Activated CD8-positive, alpha-beta memory T cell treated with anti-CD3 and anti-CD28 coated beads for 4 hours (primary cell): Measurements from ENCODE around the gene NPTN.
A peak's percentile ranks its signal among the peaks of the same experiment; 100 is the strongest.
"Not testable (repeated sequence)": the region's sequence is repeated elsewhere in the genome, so short reads cannot be mapped to it uniquely, and the experiment has no call there.

Experiments used
- DNase-seq, 2 donors: peaks; one replicate each; pipeline ENCODE4 v3.0.0-alpha.2; 2020; ENCODE audit warnings: low read depth in 2 of 2

Gene NPTN

DNA sequence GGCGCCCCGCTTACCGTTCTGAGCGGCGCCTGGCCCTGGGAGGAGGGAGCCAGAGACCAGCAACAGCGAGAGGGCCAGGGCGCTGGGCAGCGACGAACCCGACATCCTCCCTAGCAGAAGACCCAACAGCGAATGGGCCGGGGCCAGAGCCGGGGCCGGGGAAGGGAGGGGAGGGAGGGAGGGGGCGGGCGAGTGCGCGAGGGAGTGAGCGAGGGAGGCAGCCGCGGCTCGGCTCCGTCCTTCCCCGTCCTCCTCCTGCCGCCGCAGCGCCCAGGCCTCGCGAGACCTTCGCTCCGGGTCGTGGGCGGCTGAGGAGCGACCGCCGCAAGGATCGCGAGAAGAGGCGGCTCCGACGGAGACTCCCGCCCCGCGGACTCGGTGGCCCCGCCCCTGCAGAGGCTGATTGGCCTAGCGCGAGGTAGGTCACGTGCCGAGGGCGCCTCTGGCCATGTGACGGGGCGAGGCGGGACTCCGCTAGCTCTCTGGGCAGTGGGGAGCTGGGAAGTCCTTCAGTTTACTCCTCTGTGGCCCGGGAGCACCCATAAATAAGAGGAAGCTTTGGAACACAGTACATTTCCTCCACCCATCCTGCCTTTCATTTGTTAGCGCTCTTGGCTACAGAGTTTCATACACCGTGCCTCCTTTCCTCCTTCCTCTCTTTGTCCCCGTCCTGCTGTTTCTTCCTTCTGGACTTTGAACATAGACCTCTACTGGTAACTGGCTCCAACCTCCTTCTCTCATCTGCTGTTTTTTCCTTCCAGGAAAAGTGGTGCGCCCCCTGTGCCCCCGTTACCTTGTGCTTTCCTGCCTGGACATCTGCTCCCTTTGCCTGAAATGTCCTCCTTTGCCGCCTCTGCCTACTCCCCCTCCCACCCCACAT lies at the start of gene NPTN:
TSS of gene NPTN (minus strand) at position 279 of the 880 bp plus-strand sequence. CDS start at position 105, 174 bp downstream.
- DNase-seq: peak; percentile 96 to 98

DNA sequence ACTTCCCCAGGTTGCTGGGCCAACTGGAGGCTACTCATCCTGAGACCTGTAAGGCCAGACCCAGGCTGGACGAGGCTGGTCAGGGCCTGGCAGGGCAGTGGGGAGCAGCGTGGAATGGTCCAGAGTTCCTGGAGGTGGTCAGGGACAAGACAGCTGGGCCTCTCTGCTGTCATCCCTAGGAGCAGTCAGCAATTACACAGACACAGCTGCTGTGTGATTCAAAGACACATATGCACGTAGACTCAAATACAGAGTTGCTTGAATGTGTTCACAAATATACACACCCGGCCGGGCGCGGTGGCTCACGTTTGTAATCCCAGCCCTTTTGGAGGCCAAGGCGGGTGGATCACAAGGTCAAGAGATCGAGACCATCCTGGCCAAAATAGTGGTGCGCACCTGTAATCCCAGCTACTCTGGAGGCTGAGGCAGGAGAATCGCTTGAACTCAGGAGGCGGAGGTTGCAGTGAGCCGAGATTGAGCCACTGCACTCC lies 49.5 kb upstream of the NPTN start:
- no peak for DNase-seq

DNA sequence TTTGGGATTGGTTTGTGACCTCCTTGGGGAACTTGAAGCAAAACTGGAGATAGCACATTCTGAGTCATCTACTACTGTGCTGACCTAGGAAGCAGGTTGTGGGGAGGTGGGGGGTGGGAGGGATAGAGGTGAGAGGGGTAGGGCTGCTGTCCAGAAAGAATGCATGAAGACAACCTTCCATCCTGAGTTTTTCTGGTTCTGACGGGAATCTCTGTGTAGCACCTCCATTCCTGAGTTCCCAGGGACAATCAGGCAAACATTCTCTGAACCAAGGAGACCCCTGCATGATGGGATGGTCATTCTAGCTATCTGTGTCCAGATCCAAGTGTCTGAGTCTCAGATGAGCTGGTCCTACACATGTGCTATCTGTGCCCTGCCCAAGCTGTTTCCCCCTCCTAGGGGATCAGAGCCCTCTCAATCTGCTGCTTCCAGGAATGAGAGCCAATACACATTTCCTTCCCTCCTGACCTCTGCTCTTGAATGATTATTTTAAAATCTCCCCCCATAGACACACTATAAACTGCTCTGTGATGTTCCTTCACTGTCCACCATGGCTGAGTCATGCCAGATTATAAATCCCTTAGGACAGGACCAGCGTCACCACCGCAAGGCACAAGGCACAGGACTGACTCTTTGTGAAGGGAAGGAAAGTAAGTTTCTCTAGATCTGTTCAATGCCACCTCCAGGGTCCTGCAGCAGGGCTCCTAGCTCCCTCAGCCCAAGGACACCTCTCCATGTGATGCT lies 48.8 kb upstream of the NPTN start:
- DNase-seq: no peak

DNA sequence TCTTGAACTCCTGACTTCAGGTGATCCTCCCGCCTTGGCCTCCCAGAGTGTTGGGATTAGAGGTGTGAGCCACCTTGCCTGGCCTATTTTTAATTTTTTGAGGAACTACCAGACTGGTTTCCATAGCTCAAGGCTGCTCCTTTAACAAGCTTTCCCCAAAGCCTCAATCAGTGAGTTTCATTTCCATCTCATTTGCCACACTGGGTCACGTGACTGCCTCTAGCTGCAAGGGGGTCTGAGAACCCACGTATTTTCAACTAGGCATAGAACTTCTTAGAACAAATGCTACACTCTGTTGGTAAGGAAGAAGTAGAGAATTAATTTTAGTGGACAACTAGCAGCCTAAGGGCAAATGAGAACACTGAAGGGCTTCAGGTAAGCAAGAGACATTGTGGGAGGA lies 47.9 kb upstream of the NPTN start:
- no peak for DNase-seq

DNA sequence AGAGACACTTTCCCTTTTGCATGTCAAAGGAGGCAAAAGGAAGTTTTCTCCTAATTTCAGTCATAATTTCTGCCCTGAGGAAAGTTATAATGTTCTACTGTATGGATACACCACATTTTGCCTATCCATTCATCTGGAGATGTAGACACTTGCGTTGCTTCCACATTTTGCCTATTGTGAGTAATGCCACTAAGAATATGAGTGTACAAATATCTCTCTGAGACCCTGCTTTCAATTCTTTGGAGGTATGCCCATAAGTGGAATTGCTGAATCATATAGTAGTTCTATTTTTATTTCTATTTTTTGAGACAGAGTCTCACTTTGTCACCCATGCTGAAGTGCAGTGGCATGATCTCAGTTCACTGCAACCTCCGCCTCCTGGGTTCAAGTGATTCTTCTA lies 47.4 kb upstream of the NPTN start:
- DNase-seq: no peak

DNA sequence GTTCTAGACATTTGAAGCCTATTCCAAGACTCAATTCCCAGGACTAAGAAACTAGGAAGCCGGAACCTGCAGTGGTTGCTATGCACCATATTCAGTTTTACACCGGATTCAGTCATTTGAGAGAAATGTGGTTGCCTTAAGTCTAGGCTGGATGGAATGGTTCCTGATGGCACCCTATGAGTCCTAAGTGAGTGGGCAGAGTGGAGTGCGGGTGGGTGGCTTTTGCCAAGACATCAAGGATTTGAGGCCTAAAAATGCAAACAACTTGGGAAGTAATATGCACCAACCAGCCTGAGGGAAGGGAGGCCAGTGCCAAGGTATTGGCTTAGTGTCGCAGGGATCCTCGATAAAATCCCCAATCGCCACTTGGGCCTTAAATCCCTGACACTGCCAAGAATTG lies 46.8 kb upstream of the NPTN start:
- no peak for DNase-seq

DNA sequence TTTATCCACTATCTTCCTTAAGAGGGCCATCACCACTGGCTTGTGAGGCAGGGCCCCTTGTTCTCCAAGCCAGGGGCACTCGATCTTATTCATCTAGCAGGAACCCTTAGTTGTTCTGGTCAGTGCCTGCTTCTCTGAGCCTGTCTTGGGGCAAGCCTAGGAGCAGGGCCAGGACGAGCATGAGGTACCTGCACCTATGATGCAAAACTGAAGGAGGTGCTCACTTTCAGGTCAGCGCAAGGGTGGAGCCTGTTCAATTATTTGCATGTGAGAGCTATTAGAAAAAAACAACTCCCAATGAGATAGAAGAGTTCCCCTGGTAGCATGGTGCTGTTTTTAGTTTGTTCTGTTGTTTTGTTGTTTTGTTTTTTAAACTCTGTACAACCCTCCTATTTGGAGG lies 46.0 kb upstream of the NPTN start:
- no peak for DNase-seq

DNA sequence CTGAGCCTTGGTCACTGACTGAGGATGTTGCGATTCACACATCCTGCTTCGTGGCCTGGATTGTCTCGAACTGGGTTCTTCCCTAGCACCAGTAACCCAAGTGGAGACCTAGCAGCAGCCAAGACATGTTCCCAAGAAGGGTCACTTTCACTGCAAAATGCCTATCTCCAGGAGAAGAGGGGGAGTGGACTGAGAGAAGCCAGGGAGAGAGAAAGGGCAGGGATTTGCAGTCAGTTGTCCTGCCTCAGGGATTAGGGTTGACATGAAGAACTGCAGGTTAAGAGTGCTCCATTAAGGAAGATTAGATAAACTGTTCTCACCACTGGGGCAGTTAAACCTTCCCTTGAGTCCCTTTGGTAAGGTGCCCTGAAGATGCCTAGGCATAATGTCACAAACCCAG lies 45.3 kb upstream of the NPTN start:
- DNase-seq: no peak

DNA sequence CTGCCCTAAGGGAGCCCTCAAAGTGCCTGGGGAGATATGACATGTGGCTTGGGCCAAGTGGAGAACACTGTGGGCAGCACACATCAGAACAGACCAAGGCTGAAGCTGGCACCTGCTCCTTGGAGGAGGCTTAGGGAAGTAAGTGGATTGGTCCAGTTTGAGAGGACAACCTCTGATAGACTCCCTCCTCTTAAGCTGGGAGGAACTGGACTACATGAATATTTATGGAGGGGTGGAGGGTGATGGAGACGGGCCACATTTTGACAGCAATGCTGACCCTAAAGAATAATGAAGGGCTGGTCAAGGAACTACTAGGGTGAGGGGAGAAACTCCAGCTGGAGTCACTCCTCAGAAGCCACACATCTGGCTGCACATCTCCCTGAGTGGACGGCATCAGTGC lies 44.5 kb upstream of the NPTN start:
- no peak for DNase-seq

DNA sequence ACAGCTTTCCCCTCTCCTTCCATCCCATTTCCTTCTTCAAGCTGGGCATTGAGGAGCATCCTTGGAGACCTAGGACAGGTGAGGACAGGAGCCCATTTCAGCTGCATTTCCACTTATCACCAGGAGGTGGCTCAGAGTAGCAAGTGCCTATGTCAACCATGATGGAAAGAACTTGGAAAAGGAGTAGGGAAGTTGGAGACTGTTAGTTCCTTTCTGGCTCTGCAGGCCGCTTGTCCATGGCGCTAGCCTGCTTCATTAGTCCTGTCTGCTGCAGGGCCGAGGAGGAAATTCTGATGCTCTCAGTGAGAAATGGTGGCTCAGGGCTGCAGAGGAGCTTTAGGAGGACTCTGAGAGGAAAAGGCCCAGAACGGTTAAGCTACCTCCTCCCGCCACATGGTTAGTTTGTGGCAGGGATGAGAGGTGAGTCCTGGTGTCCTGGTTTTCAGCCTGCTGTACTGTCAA lies 44.0 kb upstream of the NPTN start:
- DNase-seq: peak; percentile 17 to 19

DNA sequence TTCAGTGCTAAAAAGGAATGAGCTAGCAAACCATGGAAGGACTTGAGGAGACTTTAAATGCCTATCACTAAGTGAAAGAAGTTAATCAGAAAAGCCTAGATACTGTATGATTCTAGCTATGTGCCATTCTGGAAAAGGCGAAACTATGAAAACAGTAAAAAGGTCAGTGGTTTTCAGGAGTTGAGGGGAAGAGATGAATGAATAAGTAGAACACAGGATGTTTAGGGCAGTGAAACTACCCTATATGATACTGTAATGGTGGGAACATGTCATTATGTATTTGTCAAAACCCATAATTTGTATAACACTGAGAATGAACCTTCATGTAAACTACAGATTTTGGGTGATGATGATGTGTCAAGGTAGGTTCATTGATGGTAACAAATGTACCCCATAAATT lies 41.4 kb upstream of the NPTN start:
- DNase-seq: no peak

DNA sequence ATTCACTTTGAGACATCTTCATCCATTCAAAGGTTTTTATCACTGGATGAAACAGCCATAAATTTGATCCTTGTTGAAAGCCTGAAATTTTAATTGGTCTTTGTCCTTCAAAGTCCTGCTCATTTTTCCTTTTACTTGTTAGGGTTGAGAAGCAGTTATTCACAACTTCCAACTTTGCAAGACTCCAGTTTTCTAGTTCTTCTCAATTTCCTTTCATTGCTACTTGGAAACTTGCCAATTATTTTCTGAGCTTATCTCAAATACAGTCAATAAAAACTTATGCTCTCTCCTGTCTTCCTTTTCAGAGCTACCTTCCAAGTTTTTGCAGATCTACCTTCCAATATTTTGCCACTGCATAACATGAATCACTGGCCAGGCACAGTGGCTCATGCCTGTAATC lies 27.3 kb upstream of the NPTN start:
- no peak for DNase-seq

DNA sequence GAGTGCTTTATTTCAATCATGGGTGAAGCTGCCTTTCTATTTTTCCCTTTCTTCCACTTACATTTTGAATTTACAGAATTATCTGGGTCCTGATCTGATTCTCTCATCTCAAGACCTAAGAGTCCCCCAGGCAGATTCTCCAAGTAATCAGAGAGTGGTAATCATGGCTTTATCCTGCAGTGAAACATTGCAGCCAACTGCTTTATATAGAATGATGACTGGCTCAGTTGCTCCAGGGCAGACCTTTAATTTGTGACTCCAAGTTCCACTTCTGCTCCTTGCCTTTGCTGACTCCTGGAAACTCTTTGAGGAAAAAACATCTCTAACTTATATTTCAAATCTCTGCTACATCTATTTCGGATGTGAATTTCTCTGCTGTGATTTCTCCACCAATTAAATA lies 25.5 kb upstream of the NPTN start:
- no peak for DNase-seq

DNA sequence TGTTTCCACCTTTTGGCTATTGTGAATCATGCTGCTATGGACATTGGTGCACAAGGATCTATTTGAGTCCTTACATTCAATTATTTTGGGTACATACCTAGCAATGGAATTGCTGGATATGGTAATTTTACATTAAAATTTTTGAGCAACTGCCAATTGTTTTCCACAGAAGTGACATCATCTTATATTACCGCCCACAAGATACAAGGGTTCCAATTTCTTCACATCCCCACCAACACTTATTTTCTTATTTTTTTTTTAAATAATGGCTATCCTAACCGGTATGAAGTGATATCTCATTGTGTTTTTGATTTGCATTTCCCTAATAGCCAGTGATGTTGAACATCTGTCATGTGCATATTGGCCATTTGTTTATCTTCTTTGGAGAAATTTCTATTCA lies 22.5 kb upstream of the NPTN start:
- no peak for DNase-seq

DNA sequence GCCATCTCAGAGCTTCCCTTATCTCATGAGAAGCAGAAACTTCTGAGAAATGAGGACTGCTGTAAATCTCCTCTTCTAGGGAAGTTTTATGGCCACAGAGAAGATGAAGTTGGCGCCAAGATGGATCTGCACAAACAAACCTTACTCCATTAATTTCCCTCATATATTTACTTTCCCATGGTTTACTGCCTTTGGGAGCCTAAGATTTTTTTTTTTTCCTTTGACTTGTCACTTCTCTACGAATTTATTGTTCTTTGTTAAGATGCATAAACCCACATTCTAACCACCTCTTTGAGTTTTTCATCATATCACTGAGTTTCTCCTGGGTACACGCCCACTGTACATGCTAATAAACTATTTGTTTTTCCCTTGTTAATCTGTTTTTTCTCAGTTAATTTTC lies 21.5 kb upstream of the NPTN start:
- DNase-seq: no peak

DNA sequence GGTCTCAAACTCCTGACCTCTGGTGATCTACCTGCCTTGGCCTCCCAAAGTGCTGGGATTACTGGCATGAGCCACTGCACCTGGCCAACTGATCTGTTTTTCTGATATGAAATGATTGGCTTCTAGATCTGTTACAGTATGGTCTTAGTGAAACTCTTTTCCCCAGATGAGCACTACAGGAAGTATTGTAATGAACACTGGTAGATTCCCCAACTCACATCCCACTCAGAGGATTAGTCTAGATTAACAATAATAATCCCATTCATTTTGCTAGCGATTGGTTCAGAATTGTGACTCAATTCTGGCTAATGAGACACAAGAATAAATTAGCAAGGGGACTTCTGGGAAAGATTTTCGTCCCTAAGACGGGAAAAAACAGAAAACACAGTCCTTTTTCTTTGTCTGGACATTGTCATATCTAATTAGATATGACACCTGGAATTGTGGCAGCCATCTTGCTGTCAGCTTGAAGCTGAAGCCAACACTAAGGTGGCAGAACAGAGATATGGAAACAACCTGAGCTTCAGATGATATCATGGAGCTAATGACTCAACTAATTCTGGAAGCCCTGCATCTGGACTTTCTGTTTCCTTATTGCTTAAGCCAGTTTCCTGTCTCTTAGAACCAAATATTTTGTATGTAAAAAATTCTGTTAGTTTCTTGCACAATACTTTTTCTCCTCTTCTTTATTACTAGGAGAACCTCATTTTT lies 17.4 kb upstream of the NPTN start:
- DNase-seq: no peak

DNA sequence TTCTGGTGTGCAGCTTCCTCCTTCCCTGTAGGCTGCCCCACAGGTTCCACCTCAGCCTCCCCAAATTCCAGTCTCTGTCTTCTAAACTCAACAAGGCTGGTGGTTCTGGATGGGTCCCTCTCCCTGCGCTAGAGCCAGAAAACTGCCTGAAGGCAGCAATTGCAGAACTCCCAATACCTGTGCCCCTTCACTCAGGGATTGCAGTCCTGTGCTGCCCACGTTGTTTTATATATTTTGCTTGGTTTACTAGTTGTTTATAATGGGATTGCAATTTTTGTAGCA lies 14.8 kb upstream of the NPTN start:
- DNase-seq: no peak

DNA sequence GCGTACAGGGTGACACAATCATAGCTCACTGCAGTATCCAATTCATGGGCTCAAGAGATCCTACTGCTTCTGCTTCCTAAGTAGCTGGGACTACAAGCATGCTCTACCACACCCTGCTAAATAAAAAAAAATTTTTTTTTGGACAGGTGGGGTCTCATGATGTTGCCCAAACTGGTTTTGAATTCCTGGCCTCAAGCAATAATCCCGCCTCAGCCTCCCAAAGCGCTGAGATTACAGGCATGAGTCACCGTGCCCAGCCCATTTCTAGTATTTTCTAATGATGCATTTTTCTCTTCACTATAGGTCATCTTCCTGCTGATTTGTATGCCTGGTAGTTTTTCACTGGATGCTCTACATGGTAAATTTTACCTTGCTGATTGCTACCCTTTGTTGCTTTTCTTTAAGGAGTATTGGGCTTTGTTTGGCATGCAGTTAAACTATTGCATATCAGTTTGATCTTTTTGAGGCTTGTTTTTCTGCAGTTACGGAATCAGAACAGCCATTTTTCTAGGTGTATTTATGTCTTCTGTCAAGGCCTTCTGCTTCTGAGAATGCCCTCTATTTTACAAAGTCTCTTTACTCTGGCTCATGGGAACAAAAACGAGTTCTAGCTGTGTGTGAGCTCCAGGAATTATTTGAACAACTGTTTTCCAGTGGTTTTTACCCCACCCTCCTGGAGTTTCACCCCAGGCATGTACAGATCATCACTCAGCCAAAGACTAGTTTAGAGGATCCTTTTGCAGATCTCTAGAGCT lies 14.2 kb upstream of the NPTN start:
- no peak for DNase-seq

DNA sequence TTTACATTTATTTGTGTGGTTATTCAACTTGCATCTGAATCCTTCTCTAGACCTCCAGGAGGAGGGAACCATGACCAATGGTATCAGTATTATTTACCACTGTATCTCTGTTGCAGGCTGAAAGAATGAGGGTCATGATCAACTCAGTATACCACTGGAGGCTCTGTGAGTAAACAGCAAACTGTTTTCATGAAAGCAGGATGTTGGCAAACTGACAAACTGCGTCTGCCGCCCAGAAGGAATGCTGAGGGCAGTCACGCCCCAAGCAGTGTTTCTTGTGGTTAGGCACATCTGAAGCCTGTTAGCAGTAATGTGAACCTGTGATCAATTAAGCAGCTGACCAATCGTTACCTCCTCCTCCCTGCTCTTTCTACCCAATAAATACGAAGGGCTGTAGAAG lies 6.3 kb upstream of the NPTN start:
- not testable (repeated sequence) for DNase-seq

DNA sequence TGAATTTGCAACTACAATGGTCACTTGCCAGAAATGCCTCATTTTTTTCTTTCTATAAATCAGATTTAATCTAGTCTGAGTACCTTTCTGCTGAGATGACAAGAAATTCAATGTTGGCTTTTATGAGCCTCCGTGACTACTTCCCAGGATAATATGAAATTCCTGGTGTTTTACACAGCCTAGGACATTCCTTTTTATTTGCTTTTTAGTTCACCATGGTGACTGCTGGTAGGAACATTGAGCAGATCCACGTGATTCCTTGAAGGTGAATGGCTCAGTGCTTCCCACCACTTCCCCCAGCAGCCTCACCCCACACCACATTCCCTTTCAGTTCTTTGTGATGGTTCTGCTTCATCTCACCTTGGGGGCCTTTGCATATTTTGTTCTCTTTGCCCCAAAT lies 4.3 kb upstream of the NPTN start:
- DNase-seq: no peak

DNA sequence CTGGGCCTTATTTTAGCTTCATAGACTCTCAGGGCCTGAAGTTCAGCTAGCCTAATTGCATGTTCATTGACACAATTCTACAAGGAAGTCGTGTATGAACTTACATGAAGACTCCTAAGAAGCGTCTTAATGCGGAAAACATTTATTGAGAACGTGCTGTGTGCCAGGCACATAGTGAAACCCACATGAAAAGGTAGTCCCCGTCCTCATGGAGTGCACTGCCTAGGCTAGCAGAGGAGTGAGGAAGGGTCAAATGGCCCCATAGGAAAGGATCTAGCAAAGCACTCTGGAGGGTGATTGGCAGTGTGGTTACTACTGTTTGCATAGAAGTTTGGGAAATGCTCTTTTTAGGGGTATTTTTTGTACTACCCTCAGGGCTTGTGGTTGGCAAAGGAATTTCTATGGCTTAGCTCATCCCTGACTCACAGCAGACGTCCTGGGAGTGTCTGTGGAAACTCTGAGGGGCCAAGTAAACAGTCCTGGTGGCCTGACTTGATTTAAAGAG lies 854 bp upstream of the NPTN start:
- no peak for DNase-seq

DNA sequence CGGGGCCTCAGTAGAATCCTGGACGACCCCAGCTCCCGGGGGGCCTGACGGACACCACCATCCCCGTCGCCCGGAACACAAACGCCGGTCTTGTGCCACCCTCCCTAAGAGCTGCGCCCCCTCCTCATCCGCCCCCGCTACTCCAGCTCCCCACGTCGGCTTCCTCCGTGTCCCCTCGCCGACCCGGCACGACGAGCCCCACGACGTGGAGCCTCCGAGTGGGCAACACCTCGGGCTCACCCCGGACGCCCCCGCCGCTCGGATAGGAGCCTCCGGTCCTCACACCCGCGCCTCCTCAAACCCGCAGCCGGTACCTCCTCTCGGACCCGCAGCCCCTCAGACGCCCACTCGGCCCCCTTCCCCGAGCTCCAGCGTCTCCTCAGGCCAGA lies 525 bp downstream of the NPTN start:
- peak in 1 of 2 donors; percentile 2 for DNase-seq
